SK-N-SH (cell line): ENCODE data around the gene ZNF546. TPM values are rescaled to one million over a fixed set of nuclear protein-coding genes. Genes with fewer than 3 reads are reported as not detected.

ENCODE experiments used
- CTCF ChIA-PET: fragments of 300-600, 350-600 bp; formaldehyde crosslinking; extraction: SDS; loops from one replicate; lab custom pipeline; 2021; lab: Yijun Ruan, JAX
- POLR2A ChIA-PET: fragments of 350-600 bp; sonication (Branson Sonifier 250); formaldehyde crosslinking; extraction: SDS; loops from one replicate; lab custom pipeline; 2020; ENCODE audit warnings: antibody characterized with exemption, inconsistent platforms; lab: Yijun Ruan, JAX
- DNase-seq: peaks from one replicate; pipeline ENCODE4 v3.0.0; 2012
- H2AFZ ChIP-seq: fragments of 200-600 bp; sonication (generic); 2 replicates; pipeline ENCODE4 v1.8.1; 2016; ENCODE audit warnings: antibody characterized with exemption, mild to moderate bottlenecking, low read depth
- H3F3A ChIP-seq: fragments of 200-600 bp; sonication (generic); replicated peaks from 2 replicates; pipeline ENCODE3; 2016; ENCODE audit warnings: antibody characterized with exemption, mild to moderate bottlenecking; ENCODE audit not compliant: insufficient read depth
- H3K27ac ChIP-seq, 2 experiments: fragments of 200-500 bp in 1 of 2; fragments of 200-600 bp in 1 of 2; sonication (Bioruptor generic) in 1 of 2; sonication (generic), shearing (Covaris generic) in 1 of 2; 2 replicates each; pipeline versions ENCODE4 v1.5.1 to v1.6.1; 2014 to 2016; ENCODE audit warnings: low read depth in 2 of 2, inconsistent platforms in 1 of 2, low read length in 1 of 2, mild to moderate bottlenecking in 1 of 2, mixed read lengths in 1 of 2
- H3K27me3 ChIP-seq: fragments of 200-600 bp; sonication (generic), shearing (Covaris generic); 2 replicates; pipeline ENCODE4 v1.6.1; 2016; ENCODE audit warnings: mixed run types; ENCODE audit not compliant: insufficient read depth
- H3K36me3 ChIP-seq, 2 experiments: fragments of 200-500 bp in 1 of 2; fragments of 200-600 bp in 1 of 2; sonication (Bioruptor generic) in 1 of 2; sonication (generic) in 1 of 2; replicated peaks in 1 of 2; 2 replicates each; pipeline versions ENCODE3 to v1.5.1; 2014 to 2016; ENCODE audit warnings: low read length in 1 of 2, mild to moderate bottlenecking in 1 of 2; ENCODE audit not compliant: insufficient read depth in 2 of 2, control insufficient read depth in 1 of 2
- H3K4me1 ChIP-seq, 2 experiments: fragments of 200-500 bp in 1 of 2; fragments of 200-600 bp in 1 of 2; sonication (Bioruptor generic) in 1 of 2; sonication (generic), shearing (Covaris generic) in 1 of 2; 2 replicates each; pipeline versions ENCODE4 v1.5.1 to v1.6.1; 2014 to 2016; ENCODE audit warnings: low read depth in 1 of 2, low read length in 1 of 2, mixed run types in 1 of 2; ENCODE audit not compliant: insufficient read depth in 2 of 2, control insufficient read depth in 1 of 2
- H3K4me2 ChIP-seq: fragments of 200-600 bp; sonication (generic), shearing (Covaris generic); 2 replicates; pipeline ENCODE4 v1.6.1; 2017; ENCODE audit warnings: mixed run types
- H3K4me3 ChIP-seq, 2 experiments: fragments of 200-500 bp in 1 of 2; fragments of 200-600 bp in 1 of 2; sonication (Bioruptor generic) in 1 of 2; sonication (generic), shearing (Covaris generic) in 1 of 2; 2 replicates each; pipeline versions ENCODE4 v1.5.1 to v1.8.1; 2014 to 2016; ENCODE audit warnings: low read depth in 2 of 2, inconsistent platforms in 1 of 2, low read length in 1 of 2, mild to moderate bottlenecking in 1 of 2, mixed read lengths in 1 of 2, moderate library complexity in 1 of 2
- H3K79me2 ChIP-seq: fragments of 200-600 bp; sonication (generic); 2 replicates; pipeline ENCODE4 v1.8.1; 2017; ENCODE audit warnings: mild to moderate bottlenecking; ENCODE audit not compliant: insufficient read depth
- H3K9ac ChIP-seq: fragments of 200-600 bp; sonication (generic); 2 replicates; pipeline ENCODE4 v1.6.1; 2017; ENCODE audit warnings: mixed run types
- H3K9me2 ChIP-seq: fragments of 200-600 bp; sonication (generic); 2 replicates; pipeline ENCODE4 v1.6.1; 2017; ENCODE audit warnings: mixed run types
- H3K9me3 ChIP-seq: fragments of 200-600 bp; sonication (generic); 2 replicates; pipeline ENCODE4 v1.6.1; 2017; ENCODE audit warnings: mixed run types, mild to moderate bottlenecking, moderate library complexity
- H4K20me1 ChIP-seq: fragments of 200-600 bp; sonication (generic); 2 replicates; pipeline ENCODE4 v1.6.1; 2017; ENCODE audit warnings: mild to moderate bottlenecking, mixed run types; ENCODE audit not compliant: insufficient read depth
- EZH2phosphoT487 ChIP-seq: fragments of 200-600 bp; sonication (generic); IDR thresholded peaks from 2 replicates; pipeline ENCODE4 v1.6.1; 2017; ENCODE audit warnings: low read depth, mixed run types, mild to moderate bottlenecking, antibody characterized with exemption, moderate library complexity, borderline replicate concordance
- FOSL2 ChIP-seq: IDR thresholded peaks from 2 replicates; pipeline ENCODE4 v1.4.0; 2012; ENCODE audit warnings: low read depth, mild to moderate bottlenecking, moderate library complexity, borderline replicate concordance
- GABPA ChIP-seq: IDR thresholded peaks from 2 replicates; pipeline ENCODE4 v1.4.0; 2012; ENCODE audit warnings: low read depth, mild to moderate bottlenecking
- GATA2 ChIP-seq: sonication (generic); formaldehyde crosslinking; IDR thresholded peaks from 2 replicates; pipeline ENCODE4 v1.5.0; 2020; ENCODE audit warnings: mild to moderate bottlenecking, missing genetic modification reagents
- POLR2AphosphoS5 ChIP-seq: IDR thresholded peaks from 2 replicates; pipeline ENCODE4 v1.6.1; 2012; ENCODE audit warnings: low read depth, low read length
- RCOR1 ChIP-seq: fragments of 150-350 bp; IDR thresholded peaks from 2 replicates; pipeline ENCODE4 v1.6.1; 2017; ENCODE audit warnings: antibody characterized with exemption, low read length
- polyA plus RNA-seq, 3 experiments: library from polyadenylated mRNA; depleted of rRNA; stranded (reverse); fragments of >200 nt; gene quantifications; 2 replicates each; pipeline ENCODE4 v1.2.3, GENCODE V29; 2012
- TF ChIP-seq, protein P1 (sequence below): IDR thresholded peaks from 2 replicates; pipeline ENCODE4 v1.6.1; 2012; ENCODE audit warnings: mild to moderate bottlenecking, low read depth, low read length, moderate library complexity
- TF ChIP-seq, protein P2 (sequence below): fragments of 150-350 bp; IDR thresholded peaks from 2 replicates; pipeline ENCODE4 v1.6.1; 2016; ENCODE audit warnings: mild to moderate bottlenecking, low read depth, low read length
- TF ChIP-seq, protein P3 (sequence below): fragments of 200-600 bp; sonication (generic); IDR thresholded peaks from 2 replicates; pipeline ENCODE4 v1.6.1; 2017; ENCODE audit warnings: antibody characterized with exemption, mild to moderate bottlenecking, moderate library complexity
- TF ChIP-seq, protein P4 (sequence below): fragments of 150-350 bp; IDR thresholded peaks from 2 replicates; pipeline ENCODE4 v1.6.1; 2017; ENCODE audit warnings: antibody characterized with exemption, low read length, low read depth, borderline replicate concordance
- TF ChIP-seq, protein P5 (sequence below): IDR thresholded peaks from 2 replicates; pipeline ENCODE4 v1.4.0; 2012; ENCODE audit warnings: low read depth, borderline replicate concordance

Gene ZNF546
- polyA plus RNA-seq, 1 of the 3 experiments (the other 2 are of a cell fraction) = 0.87 TPM

DNA sequence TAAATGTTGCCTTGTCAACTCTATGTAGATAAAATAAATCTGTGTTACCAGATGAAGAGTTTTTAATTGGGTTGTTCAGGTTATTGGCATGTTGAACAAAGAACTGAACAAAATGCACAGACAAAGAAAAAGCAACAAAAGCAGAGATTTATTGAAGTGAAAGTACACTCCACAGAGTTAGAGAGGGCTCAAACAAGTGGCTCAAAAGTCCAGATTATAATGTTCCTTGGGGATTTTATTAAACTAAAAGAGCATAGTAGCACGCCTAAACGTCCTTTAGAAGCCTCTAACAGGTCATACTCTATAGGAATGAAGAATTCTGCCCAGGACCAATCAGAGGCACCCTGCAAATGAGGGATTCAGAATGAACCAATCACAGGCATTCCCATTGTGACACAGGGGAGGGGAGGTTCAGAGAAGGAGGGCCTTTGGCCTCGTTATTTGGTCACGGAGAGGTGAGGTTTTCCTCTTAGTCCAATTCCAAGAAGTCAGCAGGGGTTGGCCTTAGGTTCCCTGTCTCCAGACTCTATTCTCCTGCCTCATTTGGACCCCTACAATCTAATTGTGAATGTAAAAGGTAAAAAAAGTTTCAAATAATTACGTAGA is 13.1 kb upstream of the ZNF546 start (continued):
- TF ChIP-seq, protein P1, sequence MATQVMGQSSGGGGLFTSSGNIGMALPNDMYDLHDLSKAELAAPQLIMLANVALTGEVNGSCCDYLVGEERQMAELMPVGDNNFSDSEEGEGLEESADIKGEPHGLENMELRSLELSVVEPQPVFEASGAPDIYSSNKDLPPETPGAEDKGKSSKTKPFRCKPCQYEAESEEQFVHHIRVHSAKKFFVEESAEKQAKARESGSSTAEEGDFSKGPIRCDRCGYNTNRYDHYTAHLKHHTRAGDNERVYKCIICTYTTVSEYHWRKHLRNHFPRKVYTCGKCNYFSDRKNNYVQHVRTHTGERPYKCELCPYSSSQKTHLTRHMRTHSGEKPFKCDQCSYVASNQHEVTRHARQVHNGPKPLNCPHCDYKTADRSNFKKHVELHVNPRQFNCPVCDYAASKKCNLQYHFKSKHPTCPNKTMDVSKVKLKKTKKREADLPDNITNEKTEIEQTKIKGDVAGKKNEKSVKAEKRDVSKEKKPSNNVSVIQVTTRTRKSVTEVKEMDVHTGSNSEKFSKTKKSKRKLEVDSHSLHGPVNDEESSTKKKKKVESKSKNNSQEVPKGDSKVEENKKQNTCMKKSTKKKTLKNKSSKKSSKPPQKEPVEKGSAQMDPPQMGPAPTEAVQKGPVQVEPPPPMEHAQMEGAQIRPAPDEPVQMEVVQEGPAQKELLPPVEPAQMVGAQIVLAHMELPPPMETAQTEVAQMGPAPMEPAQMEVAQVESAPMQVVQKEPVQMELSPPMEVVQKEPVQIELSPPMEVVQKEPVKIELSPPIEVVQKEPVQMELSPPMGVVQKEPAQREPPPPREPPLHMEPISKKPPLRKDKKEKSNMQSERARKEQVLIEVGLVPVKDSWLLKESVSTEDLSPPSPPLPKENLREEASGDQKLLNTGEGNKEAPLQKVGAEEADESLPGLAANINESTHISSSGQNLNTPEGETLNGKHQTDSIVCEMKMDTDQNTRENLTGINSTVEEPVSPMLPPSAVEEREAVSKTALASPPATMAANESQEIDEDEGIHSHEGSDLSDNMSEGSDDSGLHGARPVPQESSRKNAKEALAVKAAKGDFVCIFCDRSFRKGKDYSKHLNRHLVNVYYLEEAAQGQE = no peak
- TF ChIP-seq, protein P2, sequence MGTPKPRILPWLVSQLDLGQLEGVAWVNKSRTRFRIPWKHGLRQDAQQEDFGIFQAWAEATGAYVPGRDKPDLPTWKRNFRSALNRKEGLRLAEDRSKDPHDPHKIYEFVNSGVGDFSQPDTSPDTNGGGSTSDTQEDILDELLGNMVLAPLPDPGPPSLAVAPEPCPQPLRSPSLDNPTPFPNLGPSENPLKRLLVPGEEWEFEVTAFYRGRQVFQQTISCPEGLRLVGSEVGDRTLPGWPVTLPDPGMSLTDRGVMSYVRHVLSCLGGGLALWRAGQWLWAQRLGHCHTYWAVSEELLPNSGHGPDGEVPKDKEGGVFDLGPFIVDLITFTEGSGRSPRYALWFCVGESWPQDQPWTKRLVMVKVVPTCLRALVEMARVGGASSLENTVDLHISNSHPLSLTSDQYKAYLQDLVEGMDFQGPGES = no peak
- TF ChIP-seq GATA2 (CRISPR knock-in tag) = no peak
- TF ChIP-seq, all 33 proteins: peak for 0

DNA sequence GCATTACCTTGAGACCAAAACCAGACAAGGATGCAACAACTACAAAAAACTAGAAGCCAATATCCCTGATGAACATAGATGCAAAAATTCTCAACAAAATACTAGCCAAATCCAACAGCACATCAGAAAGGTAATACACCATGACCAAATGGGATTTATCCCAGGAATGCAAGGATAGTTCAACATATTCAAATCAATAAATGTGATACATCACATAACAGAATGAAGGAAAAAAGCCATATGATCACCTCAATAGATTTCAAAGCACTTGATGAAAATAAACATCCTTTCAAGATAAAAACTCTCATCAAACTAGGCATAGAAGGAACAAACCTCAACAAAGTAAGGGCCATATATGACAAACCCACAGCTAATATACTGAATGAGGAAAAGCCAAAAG is 10.2 kb upstream of the ZNF546 start:
- no peaks in the 10 kb centered on the region for H3K27me3 ChIP-seq
- no peak overlapping the region for H3K9ac ChIP-seq
- POLR2A ChIA-PET = no interaction called here
- no peak overlapping the region for H3K4me2 ChIP-seq
- H3K9me3 ChIP-seq = peaks cover 27% of the 10 kb centered on the region; the same call in 1 of the 2 replicates
- no peak for TF ChIP-seq GABPA
- TF ChIP-seq, protein P3, sequence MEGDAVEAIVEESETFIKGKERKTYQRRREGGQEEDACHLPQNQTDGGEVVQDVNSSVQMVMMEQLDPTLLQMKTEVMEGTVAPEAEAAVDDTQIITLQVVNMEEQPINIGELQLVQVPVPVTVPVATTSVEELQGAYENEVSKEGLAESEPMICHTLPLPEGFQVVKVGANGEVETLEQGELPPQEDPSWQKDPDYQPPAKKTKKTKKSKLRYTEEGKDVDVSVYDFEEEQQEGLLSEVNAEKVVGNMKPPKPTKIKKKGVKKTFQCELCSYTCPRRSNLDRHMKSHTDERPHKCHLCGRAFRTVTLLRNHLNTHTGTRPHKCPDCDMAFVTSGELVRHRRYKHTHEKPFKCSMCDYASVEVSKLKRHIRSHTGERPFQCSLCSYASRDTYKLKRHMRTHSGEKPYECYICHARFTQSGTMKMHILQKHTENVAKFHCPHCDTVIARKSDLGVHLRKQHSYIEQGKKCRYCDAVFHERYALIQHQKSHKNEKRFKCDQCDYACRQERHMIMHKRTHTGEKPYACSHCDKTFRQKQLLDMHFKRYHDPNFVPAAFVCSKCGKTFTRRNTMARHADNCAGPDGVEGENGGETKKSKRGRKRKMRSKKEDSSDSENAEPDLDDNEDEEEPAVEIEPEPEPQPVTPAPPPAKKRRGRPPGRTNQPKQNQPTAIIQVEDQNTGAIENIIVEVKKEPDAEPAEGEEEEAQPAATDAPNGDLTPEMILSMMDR = no peak
- no peak for TF ChIP-seq POLR2AphosphoS5
- TF ChIP-seq GATA2 (CRISPR knock-in tag) = no peak
- TF ChIP-seq FOSL2 = no peak
- TF ChIP-seq EZH2phosphoT487 = no peak
- TF ChIP-seq, protein P4, sequence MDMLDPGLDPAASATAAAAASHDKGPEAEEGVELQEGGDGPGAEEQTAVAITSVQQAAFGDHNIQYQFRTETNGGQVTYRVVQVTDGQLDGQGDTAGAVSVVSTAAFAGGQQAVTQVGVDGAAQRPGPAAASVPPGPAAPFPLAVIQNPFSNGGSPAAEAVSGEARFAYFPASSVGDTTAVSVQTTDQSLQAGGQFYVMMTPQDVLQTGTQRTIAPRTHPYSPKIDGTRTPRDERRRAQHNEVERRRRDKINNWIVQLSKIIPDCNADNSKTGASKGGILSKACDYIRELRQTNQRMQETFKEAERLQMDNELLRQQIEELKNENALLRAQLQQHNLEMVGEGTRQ = no peak
- no peak for TF ChIP-seq RCOR1
- TF ChIP-seq, protein P2 = no peak
- TF ChIP-seq, protein P5, sequence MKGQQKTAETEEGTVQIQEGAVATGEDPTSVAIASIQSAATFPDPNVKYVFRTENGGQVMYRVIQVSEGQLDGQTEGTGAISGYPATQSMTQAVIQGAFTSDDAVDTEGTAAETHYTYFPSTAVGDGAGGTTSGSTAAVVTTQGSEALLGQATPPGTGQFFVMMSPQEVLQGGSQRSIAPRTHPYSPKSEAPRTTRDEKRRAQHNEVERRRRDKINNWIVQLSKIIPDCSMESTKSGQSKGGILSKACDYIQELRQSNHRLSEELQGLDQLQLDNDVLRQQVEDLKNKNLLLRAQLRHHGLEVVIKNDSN = no peak
- CTCF ChIA-PET = interaction anchor here (1.3 kb wide), 1 partner anchor 16 kb away, joined by 4 read pairs; the partner anchor contains the start of gene PSMC4
- no peaks in the 10 kb centered on the region for H4K20me1 ChIP-seq
- H2AFZ ChIP-seq = no peak overlapping the region
- peaks cover 7 to 36% of the 10 kb centered on the region in 2 experiments for H3K36me3 ChIP-seq
- peaks cover 51% of the 10 kb centered on the region for H3K79me2 ChIP-seq
- no peaks in the 10 kb centered on the region for H3K4me1 ChIP-seq
- H3F3A ChIP-seq = peaks cover 31% of the 10 kb centered on the region
- no peaks in the 10 kb centered on the region for H3K9me2 ChIP-seq
- no peak overlapping the region for H3K27ac ChIP-seq
- no peak overlapping the region for H3K4me3 ChIP-seq
- DNase-seq = no peak
